ENCODE results near the gene KIAA1755.
A peak's percentile ranks its signal among the peaks of the same experiment; 100 is the strongest.

KIAA1755 gene

GRCh38 chr20:38187517-38187916 lies 73.0 kb downstream of the KIAA1755 start:
- TF ChIP-seq CTCF (IDR thresholded peaks at IDR 0.05; ENCODE audit: insufficient read depth, low read depth, low read length, missing control alignments): no peak
- no peak overlapping the region for H3K4me3 ChIP-seq (ENCODE audit: low read length)
- peak; percentile 42 for DNase-seq (ENCODE audit: low read depth)

- peak; percentile 77 for DNase-seq (ENCODE audit: low read depth)
- no peak for TF ChIP-seq CTCF (IDR thresholded peaks at IDR 0.05; ENCODE audit: insufficient read depth, low read depth, low read length, missing control alignments)
- no peak overlapping the region for H3K4me3 ChIP-seq (ENCODE audit: low read length)
Measured at GRCh38 chr20:38186788-38187221, 73.7 kb downstream of the KIAA1755 start.

- TF ChIP-seq CTCF (IDR thresholded peaks at IDR 0.05; ENCODE audit: insufficient read depth, low read depth, low read length, missing control alignments): peak; percentile 8
- no peak overlapping the region for H3K4me3 ChIP-seq (ENCODE audit: low read length)
- peak; percentile 94 for DNase-seq (ENCODE audit: low read depth)
Measured at GRCh38 chr20:38184101-38184500, 76.4 kb downstream of the KIAA1755 start.

GRCh38 chr20:38181971-38182370 lies 78.6 kb downstream of the KIAA1755 start:
- no peak for TF ChIP-seq CTCF (IDR thresholded peaks at IDR 0.05; ENCODE audit: insufficient read depth, low read depth, low read length, missing control alignments)
- DNase-seq (ENCODE audit: low read depth): no peak
- H3K4me3 ChIP-seq (ENCODE audit: low read length): no peak overlapping the region

- no peak overlapping the region for H3K4me3 ChIP-seq (ENCODE audit: low read length)
- TF ChIP-seq CTCF (IDR thresholded peaks at IDR 0.05; ENCODE audit: insufficient read depth, low read depth, low read length, missing control alignments): no peak
- DNase-seq (ENCODE audit: low read depth): no peak
Measured at GRCh38 chr20:38181207-38181801, 79.2 kb downstream of the KIAA1755 start.

- no peak for DNase-seq (ENCODE audit: low read depth)
- TF ChIP-seq CTCF (IDR thresholded peaks at IDR 0.05; ENCODE audit: insufficient read depth, low read depth, low read length, missing control alignments): no peak
- H3K4me3 ChIP-seq (ENCODE audit: low read length): no peak overlapping the region
Measured at GRCh38 chr20:38180781-38181180, 79.8 kb downstream of the KIAA1755 start.

GRCh38 chr20:38179846-38180245 lies 80.7 kb downstream of the KIAA1755 start:
- DNase-seq (ENCODE audit: low read depth): no peak
- no peak for TF ChIP-seq CTCF (IDR thresholded peaks at IDR 0.05; ENCODE audit: insufficient read depth, low read depth, low read length, missing control alignments)
- no peak overlapping the region for H3K4me3 ChIP-seq (ENCODE audit: low read length)

Measured in epithelial cell of esophagus (primary cell).